GM19395 (cell line): Measurements from ENCODE around the gene CYBA.
"Not testable (repeated sequence)": the region's sequence is repeated elsewhere in the genome, so short reads cannot be mapped to it uniquely, and the experiment has no call there.

Experiments used
- ATAC-seq: cut with Tn5 transposase; IDR thresholded peaks from one replicate; pipeline ENCODE4 v1.9.1; 2021; ENCODE audit warnings: mild to moderate bottlenecking, moderate library complexity; ENCODE audit not compliant: unreplicated experiment

Gene CYBA

DNA sequence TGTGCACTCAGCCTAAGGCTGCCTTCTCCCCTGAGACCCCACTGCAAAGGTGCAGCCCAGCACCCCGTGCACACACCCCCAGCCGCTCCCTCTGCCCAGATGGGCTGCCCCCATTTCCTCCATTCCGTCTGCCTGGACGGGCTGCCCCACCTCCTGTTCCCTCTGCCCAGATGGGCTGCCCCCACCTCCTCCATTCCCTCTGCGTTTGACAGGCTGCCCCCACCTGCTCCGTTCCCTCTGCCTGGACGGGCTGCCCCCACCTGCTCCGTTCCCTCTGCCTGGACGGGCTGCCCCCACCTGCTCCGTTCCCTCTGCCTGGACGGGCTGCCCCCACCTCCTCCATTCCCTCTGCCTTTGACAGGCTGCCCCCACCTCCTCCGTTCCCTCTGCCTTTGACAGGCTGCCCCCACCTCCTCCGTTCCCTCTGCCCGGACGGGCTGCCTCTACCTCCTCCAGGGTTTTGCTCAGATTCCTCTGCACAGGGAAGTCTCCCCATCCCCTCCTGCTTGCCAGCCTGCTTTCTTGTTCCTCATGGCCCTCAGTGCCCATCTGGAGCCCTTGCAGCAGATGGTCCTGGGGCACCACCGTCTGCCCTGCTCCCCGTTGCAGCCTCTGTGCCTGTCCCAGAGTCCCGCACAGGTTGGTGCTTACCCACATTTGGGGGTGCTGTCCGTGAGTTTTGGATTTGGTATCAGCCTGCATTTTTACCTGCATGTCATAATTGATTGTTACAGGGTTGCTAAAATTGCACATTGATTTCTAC is 35.9 kb downstream of the CYBA start:
- ATAC-seq, result no peak

DNA sequence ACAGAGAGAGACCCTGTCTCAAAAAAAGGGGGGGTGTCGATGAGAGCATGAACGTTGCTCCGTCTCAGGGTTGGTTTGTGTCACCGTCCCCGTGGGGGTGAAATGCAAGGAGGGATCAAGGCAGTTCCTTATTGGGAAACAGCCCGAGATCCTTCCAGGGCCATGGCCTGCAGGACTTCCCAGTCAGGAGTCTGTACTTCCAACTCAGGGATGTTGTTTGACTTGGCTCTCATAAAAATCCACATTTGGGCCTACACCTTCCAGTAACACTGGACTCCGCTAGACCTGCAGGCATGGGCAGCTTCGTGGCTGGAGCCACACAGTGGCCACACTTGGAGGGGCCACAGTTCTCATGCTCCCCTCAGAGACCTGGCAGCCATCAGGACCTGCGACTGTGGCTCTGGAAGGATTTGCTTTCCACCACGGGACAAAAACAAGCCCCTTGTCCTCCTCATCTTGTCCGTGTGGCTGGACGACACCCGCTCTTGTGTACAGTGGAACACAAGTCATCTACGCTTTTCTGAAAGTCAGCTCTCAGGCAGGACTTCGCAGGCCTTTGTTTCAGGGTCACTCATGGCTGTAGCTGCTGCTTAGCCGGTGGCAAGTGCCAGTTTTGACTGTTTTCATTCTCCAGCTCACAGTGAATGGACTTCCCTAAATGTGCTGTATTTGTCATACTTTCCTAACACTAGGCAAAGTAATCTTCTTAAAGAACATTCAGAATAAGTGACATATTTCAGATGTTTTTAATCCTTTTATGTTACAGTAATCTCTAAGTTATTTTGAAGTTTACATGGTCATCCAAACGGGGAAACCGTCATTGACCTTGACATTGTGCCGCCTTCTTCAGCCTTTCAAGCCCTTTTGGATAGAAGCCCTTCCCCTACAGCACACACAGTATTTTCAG is 36.7 kb downstream of the CYBA start:
- ATAC-seq, result no peak

DNA sequence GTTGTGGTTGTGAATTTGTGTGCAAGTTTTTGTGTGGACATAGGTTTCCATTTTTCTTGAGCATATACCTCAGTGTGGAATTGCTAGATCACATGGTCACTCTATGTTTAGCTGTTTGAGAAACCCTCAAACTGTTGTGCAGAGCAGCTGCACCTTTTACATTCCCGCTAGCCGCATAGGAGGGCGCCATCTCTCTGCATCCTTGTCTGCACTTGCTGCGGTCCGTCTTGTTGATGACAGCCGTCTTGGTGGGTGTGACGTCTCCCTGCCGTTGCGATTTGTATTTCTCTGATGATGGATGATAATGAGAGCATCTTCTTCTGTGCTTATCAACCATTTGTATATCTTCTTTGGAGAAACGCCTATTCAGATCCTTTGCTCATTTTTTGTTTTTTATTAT is 37.6 kb downstream of the CYBA start:
- no peak for ATAC-seq

DNA sequence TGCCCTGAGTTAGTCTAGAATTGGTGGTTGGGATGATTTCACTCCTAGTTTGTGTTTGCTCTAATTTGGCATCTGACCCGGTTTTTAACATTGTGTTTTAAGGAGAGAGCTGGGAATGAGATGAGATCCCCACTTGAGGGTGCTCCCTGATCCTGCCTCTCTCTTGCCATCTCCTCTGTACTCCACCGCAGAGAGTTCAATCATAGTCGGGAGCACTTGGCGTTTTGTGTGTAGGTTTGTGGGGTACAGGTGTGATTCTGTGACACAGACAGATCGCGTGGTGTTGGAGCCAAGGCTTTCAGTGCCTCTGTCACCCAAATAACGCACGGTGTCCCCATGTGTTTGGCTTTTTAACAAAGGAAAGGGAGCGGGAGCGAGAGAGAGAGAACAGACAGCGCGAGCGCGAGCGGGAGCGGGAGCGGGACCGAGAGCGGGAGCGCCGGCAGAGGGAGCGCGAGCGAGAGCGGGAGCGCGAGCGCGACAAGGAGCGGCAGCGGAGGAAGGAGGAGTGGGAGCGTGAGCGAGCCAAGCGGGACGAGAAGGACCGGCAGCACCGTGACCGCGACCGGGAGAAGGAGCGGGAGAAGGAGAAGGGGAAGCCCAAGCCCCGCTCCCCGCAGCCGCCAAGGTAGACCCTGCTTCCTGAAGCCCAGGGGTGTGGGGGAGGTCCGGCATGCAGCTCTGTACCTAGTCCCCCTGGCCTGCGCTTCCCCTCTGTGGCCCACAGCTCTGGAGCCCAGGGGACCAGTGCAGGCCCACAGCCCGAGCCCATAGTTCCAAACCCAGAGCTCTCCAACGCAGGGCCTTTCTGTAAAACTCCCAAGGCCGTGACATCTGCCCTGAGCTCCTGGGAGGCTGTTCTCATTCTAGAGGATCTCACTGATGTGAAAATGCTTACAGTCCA is 39.7 kb downstream of the CYBA start:
- no peak for ATAC-seq

DNA sequence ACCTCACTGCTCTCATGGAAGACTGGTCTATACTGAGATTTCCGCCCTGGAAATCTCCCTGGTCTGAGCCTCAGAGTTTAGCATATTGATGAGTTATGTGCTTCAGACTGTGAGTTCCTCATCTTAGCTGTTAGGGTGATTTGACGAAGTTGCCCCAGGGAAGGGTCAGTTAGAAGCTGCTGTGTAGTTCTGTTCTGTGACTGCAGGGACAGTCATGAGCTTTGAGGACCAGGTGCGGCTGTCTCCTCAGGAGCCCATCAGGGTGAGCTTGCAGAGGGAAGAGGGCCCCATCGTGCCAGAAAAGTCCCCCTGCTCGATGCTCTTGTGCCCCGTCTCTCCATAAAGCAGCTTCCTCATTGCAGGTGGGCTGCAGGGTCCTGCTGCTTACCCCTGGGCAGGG is 40.8 kb downstream of the CYBA start:
- no peak for ATAC-seq

DNA sequence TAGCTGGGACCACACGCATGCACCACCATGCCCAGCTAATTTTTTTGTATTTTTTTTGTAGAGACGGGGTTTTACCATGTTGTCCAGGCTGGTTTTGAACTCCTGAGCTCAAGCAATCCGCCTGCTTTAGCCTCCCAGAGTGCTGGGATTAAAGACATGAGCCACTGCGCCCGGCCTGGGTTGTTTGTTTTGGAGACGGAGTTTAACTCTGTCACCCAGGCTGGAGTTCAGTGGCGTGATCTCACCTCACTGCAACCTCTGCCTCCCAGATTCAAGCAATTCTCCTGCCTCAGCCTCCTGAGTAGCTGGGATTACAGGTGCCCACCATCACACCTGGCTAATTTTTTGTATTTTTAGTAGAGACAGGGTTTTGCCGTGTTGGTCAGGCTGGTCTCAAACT is 41.4 kb downstream of the CYBA start:
- not testable (repeated sequence) for ATAC-seq

DNA sequence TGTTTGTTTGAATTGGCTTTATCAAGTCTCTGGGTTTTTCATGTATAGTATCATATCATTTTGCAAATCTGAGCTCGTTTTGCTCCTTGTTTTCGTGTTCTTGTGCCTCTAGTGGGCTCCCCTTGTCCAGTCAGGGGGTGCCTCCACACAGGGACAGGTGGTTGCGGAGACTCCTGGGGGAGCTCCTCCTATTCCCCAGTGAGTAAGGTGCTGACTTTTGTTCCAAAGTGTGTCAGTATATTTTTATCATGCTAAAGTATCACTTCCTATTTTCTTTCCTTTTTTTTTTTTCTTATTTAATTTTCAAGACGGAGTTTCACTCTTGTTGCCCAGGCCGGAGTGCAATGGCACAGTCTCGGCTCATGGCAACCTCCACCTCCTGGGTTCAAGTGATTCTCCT is 42.8 kb downstream of the CYBA start:
- no peak for ATAC-seq

DNA sequence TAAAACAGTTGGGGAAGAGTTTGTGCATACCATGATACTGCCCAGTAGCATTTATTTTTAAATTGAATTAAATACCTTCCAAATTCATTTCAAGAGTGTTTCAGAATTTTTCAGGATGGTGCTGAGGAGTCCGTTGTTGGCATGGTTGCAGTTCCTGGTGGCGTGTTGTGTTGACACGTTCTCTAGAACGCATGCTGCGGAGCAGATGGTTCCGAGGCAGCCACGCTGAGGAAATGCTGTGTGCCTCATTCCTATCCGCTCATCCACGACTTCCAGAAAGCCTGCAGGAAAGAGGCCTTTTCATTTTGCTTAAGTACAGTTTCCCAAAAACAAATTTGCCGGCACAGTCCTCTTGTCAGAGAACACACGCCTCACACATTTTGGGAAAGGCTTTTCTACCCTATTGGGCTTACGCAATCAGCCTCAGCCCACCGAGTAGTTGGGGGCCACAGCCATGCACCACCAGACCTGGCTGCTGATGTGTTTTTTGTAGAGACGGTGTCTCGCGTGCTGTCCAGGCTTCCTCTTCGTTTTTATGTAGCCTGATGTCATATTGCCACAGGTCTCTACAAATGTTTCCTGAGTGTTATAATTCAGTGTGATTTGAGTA is 44.6 kb downstream of the CYBA start:
- no peak for ATAC-seq

DNA sequence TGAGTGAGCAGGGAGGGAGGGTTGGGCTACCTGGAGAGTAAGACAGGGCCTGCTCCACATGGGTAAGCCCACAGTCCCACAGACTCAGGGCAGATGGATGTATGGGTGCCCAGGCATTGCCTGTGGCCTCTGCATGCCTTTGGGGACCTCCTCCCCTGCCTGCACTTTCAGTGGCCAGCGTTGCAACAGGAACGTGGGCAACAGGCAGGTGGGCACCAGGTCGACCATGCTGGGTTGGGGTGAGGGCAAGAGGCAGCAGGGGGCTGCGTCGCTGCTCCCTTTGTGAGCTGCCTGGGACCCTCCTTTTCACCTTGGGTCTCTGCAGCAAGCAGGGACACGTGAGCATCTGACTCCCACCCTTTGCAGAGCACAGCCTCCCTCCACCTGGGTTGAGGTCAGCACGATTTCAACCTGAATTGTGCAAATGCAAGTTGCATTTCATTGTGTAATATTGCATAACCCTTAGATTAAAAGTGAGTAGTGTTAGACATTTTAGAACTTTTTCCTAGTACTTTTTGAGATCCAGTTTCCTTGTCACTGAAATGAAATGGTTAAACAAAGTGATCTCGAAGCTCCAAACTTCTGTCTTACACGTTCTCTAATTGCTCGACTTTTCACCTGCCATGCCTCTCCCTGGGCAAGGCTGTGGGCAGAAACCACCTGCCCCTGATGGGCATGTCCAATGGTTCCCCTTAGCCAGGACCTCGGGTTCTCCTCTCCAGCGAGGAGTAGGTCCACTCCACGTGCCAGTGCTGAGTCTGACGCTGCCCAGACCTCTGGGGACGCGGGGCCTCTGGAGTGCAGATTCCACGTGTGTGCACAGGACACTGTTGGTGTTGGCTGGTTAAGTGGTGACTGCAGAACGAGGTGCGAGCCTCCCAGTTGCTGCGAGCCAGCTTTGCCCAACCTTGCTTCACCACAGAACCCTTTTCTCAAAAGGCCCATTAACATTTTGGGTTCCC is 45.4 kb downstream of the CYBA start:
- ATAC-seq, result no peak

DNA sequence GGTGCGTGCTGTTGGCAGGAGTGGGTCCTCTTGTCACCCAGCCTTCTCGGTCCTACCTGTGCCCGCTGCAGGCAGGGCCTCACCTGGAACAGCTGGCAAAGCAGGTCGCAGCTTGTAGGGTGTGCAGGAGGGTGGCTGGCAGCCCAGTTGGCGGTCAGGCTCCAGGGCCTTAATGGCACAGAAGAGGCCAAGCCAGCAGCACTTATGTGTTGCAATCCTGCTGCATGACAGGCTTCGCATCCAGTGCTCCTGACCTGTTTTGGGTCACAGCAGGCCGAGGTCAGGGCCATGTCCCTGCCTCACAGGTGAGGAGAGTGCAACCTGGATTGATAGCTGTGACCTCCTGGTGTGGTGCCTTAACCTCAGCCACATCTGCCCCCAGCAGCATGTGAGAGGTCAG is 48.8 kb downstream of the CYBA start:
- ATAC-seq, result no peak

DNA sequence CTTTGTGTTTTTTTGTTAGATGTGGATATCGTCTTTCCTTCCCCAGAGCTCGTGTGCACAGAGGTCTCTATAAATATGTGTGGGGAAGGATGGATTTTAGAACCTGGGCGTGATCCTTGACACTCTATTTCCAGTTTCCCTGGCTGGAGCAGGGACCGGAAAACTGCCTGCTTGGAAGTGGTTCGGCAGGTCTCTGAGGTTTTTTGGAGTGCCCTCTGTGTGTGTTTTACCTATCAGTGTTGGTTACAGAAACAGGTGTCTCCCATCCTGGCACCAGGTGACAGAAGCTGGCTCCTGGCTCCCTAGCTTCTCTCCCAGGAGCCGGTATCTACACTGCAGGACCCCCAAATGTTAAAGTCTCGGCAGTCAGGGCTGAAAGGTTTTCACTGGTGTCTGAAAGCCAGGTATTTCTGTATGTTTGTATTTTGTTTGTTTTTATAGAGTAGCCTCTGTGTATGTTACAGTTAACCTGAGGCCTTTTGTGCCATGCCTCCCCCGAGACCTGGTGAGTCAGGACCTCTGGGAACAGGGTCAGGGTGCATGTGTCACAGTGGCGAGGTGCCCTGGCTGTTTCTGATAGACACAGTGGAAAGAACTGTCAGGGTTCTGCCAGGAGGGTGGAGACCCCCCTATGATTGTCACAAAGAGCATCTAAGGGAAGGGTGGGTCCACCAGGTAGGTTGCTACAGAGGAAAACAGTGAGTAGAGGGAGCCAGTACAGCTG is 49.4 kb downstream of the CYBA start:
- ATAC-seq, result no peak

DNA sequence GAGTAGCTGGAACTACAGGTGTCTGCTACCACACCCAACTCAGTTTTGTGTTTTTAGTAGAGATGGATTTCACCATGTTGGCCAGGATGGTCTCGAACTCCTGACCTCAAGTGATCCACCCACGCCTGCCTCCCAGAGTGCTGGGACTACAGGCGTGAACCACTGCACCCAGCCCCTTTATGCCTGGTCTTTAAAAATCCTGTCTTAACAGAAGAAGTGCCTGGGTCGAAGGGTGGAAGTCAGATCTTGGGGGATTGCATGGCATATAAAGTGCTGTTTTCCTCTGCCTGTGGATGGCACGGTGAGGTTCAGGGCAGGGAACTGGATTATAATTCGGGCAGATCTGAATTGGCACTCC is 50.3 kb downstream of the CYBA start:
- ATAC-seq, result no peak

DNA sequence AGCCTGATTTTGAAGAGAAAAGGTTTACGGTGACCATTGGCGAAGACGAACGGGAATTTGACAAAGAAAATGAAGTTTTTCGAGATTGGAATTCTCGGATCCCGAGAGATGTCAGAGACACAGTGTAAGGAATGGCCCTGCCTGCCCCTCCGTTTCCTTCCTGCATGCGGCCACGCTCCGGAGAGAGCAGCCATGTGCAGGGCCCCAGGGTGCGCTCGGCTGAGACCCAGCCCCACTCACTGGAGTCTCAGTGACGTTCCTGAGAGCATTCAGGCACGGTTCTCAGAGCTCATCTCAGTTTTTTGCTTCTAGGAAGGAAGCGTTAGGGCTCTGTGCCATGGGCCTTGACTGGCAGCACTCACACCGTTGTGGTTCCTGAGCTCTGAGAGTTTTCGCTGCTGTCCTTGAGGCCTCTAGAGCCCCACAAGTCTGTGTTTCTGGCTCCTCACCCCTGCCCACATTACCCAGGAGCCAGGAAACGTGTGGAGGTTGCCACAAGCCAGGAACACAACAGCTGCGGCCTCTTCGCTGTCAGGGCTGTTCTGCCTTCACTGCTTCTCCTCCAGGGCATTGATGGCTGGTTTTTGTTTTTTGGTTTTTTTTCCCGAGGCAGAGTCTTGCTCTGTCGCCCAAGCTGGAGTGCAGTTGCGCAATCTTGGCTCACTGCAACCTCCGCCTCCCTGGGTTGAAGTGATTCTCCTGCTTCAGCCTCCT is 50.9 kb downstream of the CYBA start:
- ATAC-seq, result no peak

DNA sequence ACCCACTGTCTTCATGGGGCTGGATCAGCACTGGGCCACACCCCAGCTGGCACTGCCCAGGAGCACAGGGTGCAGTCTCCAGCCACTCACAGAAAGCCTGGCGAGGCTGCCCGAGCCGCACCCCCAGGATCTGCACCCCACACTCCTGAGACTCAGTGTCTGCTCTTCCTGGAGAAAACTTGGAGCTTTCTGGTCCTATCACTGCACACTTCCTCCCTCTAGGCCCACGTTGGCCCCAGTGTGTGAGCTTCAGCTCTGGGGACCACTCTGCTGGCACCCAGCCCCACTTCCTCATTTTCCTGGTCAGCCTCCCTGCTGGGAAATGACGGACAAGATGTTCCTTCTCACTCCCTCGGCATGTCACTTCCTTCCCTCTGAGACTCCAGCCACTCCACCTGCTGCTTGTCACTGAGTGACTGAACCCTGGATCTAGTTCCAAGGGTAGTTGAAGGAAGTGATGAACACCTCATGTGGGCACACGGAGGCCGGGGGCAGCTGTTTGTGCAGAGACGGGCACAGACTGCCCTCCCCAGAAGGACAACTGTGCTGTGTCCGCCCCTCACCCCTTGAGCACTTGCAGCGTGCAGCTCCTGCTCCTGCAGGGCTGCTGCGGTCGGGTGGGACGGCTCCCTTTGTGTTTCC is 51.6 kb downstream of the CYBA start:
- ATAC-seq, result no peak

DNA sequence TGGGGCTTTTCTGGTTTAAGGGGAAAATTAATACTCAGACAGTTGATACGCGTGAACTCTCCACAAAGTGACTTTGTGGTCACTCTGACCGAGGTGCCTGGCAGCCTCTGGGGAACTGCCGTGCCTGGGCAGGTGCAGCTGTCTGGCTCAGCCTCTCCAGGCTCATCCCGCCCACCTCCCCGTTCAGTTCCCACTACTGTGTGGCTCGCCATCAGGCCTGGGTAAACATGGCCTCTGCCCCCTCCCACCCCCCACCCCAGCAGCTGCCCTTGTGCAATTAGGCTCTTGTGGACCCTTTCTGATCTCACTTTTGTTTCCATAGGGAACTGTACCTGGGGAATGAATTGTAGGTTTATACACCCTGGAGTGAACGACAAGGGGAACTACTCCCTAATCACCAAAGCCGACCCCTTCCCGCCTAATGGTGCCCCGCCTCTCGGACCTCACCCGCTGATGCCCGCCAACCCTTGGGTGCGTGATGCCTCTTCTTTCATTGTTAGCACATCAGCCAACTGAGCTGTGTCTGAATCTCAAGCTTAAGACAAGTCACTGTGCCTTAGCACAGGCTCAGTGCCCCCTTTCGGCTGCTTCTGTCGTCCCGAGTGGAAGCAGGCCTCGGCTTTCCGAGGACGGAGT is 52.9 kb downstream of the CYBA start:
- ATAC-seq, result no peak

DNA sequence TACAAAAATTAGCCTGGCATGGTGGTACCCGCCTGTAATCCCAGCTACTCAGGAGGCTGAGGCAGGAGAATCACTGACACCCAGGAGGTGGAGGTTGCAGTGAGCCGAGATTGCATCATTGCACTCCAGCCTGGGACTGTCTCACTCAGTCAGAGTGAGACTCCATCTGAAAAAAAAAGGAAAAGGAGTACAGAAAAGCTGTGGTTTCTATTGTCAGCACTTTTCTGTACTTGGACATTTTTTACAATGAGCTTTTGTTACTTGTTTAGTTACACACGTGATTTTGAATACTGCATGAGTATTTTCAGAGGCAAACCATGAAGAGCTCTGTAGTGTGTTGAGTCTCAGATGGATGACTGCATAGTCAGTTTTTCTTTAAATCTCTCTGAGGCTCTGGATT is 54.4 kb downstream of the CYBA start:
- ATAC-seq, result no peak

DNA sequence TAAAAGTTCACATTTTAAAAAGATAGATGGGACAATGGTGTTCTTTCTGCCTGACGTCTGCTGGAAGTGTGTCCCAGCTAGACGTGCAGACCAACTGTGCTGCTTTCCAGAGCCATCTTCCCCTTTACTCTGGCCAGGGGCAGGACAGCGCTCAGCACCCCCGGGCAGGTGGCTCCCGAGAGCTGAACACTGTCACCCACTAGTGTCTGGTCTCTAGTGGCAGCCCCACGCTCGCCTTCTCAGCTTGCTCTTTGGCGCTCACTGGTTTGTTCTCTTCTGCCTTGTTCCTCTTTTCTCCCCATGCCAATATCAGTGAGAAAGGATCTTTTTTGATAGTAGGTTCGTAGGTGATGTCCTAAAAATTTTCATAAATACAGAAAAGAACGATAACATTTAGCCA is 54.9 kb downstream of the CYBA start:
- no peak for ATAC-seq

DNA sequence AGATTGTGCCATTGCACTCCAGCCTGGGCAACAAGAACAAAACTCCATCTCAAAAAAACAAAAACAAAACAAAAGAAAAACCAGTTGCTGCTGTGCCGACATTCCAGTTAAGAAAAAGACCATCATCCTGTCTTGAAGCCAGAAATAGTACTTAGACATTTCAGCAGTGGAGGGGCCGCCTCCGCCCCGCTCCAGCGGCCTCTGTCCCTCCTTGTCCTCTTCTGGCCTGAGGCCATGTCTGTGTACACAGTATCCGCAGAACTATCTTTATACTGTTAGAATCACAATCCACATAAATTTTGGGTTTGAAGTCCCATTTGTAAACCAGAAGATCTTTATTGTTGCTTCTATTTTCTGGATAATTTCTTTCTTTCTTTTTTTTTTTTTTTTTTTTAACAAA is 55.8 kb downstream of the CYBA start:
- no peak for ATAC-seq
